ENCODE measurements around the gene MEIKIN.
"Not testable (repeated sequence)": the region's sequence is repeated elsewhere in the genome, so short reads cannot be mapped to it uniquely, and the experiment has no call there.

MEIKIN gene

GRCh38 chr5:131913603-131914002 lies 31.9 kb downstream of the MEIKIN start:
- DNase-seq (ENCODE audit: insufficient read length, low spot score), result no peak
- TF ChIP-seq POLR2A (IDR thresholded peaks at IDR 0.05; ENCODE audit: low read depth, low read length), result no peak
- FAIRE-seq, result no peak

- FAIRE-seq (no peak), DNase-seq (ENCODE audit: insufficient read length, low spot score) (no peak)
- TF ChIP-seq POLR2A (IDR thresholded peaks at IDR 0.05; ENCODE audit: low read depth, low read length), result no peak
These were observed 38.8 kb downstream of the MEIKIN start for GRCh38 chr5:131906668-131907067.

- FAIRE-seq; DNase-seq (ENCODE audit: insufficient read length, low spot score): not testable (repeated sequence)
These were observed 43.2 kb downstream of the MEIKIN start for GRCh38 chr5:131902266-131902665.

- DNase-seq (ENCODE audit: insufficient read length, low spot score), result no peak
- FAIRE-seq, result no peak
- TF ChIP-seq POLR2A (IDR thresholded peaks at IDR 0.05; ENCODE audit: low read depth, low read length), result no peak
These were observed 45.8 kb downstream of the MEIKIN start for GRCh38 chr5:131899686-131900085.

DNA sequence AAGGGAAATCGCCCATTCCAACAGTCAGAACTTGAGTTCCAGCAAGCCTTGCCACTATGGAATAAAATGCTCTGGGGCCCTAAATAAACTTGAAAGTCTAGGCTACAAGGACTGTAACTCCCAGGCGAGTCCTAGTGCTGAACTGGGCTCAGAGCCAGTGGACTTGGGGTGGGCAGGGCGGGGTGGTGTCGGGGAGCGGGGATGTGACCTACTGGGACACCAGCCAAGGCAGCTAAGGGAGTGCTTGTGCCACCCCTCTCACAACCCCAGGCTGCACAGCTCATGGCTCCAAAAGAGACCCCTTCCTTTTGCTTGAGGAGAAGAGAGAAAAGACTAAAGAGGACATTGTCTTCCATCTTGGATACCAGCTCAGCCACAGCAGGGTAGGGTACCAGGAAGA lies 61.5 kb downstream of the MEIKIN start:
- DNase-seq (ENCODE audit: insufficient read length, low spot score), result no peak
- no peak for TF ChIP-seq POLR2A (IDR thresholded peaks at IDR 0.05; ENCODE audit: low read depth, low read length)
- no peak for FAIRE-seq

GRCh38 chr5:131879705-131880104 lies 65.8 kb downstream of the MEIKIN start:
- FAIRE-seq, result no peak
- TF ChIP-seq POLR2A (IDR thresholded peaks at IDR 0.05; ENCODE audit: low read depth, low read length), result no peak
- no peak for DNase-seq (ENCODE audit: insufficient read length, low spot score)

GRCh38 chr5:131877873-131878272 lies 67.6 kb downstream of the MEIKIN start:
- no peak for TF ChIP-seq POLR2A (IDR thresholded peaks at IDR 0.05; ENCODE audit: low read depth, low read length)
- DNase-seq (ENCODE audit: insufficient read length, low spot score) (no peak), FAIRE-seq (no peak)

- not testable (repeated sequence) for FAIRE-seq; DNase-seq (ENCODE audit: insufficient read length, low spot score)
These were observed 74.2 kb downstream of the MEIKIN start for GRCh38 chr5:131871251-131871650.

- DNase-seq (ENCODE audit: insufficient read length, low spot score) (no peak), FAIRE-seq (no peak)
- no peak for TF ChIP-seq POLR2A (IDR thresholded peaks at IDR 0.05; ENCODE audit: low read depth, low read length)
These were observed 77.9 kb downstream of the MEIKIN start for GRCh38 chr5:131867524-131867923.

- TF ChIP-seq POLR2A (IDR thresholded peaks at IDR 0.05; ENCODE audit: low read depth, low read length), result no peak
- FAIRE-seq, result no peak
- DNase-seq (ENCODE audit: insufficient read length, low spot score), result no peak
These were observed 81.8 kb downstream of the MEIKIN start for GRCh38 chr5:131863700-131864099.

GRCh38 chr5:131857388-131857787 lies 88.1 kb downstream of the MEIKIN start:
- TF ChIP-seq POLR2A (IDR thresholded peaks at IDR 0.05; ENCODE audit: low read depth, low read length), result no peak
- FAIRE-seq, result no peak
- no peak for DNase-seq (ENCODE audit: insufficient read length, low spot score)

GRCh38 chr5:131855452-131855851 lies 90.0 kb downstream of the MEIKIN start:
- TF ChIP-seq POLR2A (IDR thresholded peaks at IDR 0.05; ENCODE audit: low read depth, low read length), result no peak
- DNase-seq (ENCODE audit: insufficient read length, low spot score), result no peak
- no peak for FAIRE-seq

- DNase-seq (ENCODE audit: insufficient read length, low spot score) (no peak), FAIRE-seq (peak; percentile 50)
- TF ChIP-seq POLR2A (IDR thresholded peaks at IDR 0.05; ENCODE audit: low read depth, low read length), result no peak
These were observed 91.3 kb downstream of the MEIKIN start for GRCh38 chr5:131854134-131854533.

- no peak for DNase-seq (ENCODE audit: insufficient read length, low spot score)
- FAIRE-seq, result no peak
- TF ChIP-seq POLR2A (IDR thresholded peaks at IDR 0.05; ENCODE audit: low read depth, low read length), result no peak
These were observed 96.8 kb downstream of the MEIKIN start for GRCh38 chr5:131848662-131849061.

DNA sequence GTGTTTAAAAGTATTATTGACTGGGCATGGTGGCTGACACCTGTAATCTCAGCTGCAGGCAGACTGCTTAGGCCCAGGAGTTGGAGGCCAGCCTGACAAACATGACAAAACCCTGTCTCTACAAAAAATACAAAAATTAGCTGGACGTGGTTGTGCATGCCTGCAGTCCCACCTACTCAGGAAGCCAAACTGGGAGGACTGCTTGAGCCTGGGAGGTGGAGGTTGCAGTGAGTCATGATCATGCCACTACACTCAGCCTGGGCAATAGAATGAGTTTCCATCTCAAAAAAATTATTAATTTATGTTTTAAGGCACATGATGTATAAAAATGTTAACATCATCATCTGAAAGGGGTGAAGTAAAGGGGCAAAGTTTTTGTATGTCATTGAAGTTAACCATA lies 98.9 kb downstream of the MEIKIN start:
- no peak for TF ChIP-seq POLR2A (IDR thresholded peaks at IDR 0.05; ENCODE audit: low read depth, low read length)
- FAIRE-seq (no peak), DNase-seq (ENCODE audit: insufficient read length, low spot score) (no peak)

DNA sequence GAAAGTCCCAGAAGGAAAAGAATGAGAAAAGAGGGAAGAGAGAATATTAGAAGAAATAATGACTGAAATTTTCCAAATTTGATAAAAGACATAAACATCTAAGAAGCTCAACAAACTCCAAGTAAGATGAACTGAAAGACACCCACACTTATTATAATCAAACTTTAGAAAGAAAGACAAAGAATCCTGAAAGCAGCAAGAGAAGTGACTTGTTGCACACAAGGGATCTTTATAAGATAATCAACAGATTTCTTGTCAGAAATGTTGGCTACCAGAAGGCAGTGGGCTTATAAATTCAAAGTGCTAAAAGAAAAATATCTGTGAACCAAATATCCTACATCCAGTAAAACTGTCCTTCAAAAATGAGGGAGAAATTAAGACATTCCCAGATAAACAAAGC lies 99.6 kb downstream of the MEIKIN start:
- FAIRE-seq (no peak), DNase-seq (ENCODE audit: insufficient read length, low spot score) (no peak)
- TF ChIP-seq POLR2A (IDR thresholded peaks at IDR 0.05; ENCODE audit: low read depth, low read length), result no peak

GRCh38 chr5:131842971-131843370 lies 102.5 kb downstream of the MEIKIN start:
- DNase-seq (ENCODE audit: insufficient read length, low spot score); FAIRE-seq: not testable (repeated sequence)

DNA sequence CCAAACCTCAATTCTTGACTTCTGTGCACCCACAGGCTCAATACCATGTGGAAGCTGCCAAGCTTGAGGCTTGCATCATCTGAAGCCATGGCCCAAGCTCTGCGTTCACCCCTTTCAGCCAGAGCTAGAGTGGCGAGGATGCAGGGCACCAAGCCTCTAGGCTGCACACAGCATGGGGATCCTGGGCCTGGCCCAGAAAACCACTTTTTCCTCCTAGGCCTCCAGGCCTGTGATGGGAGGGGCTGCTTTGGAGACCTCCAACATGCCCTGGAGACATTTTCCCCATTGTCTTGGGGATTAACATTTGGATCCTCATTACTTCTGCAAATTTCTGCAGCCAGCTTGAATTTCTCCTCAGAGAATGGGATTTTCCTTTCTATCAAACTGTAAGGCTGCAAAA lies 112.8 kb downstream of the MEIKIN start:
- DNase-seq (ENCODE audit: insufficient read length, low spot score); FAIRE-seq: not testable (repeated sequence)
